Daoy (cell line): ENCODE results near the gene ABHD17C. TPM values are rescaled to one million over a fixed set of nuclear protein-coding genes. Genes with fewer than 3 reads are reported as not detected.
A peak's percentile ranks its signal among the peaks of the same experiment; 100 is the strongest.

ENCODE experiments used
- DNase-seq: peaks from one replicate; pipeline ENCODE4 v3.0.0-alpha.2; 2015; ENCODE audit warnings: low read depth
- total RNA-seq: library from RNA; depleted of rRNA; stranded (reverse); fragments of >200 nt; shearing (Covaris generic); gene quantifications from 2 replicates; pipeline ENCODE4 v1.2.3, GENCODE V29; 2014; rRNA removed

The ABHD17C gene
- total RNA-seq, 1 experiment from 2014 or later = 3.6 TPM

- no peak for DNase-seq
These were observed 92.2 kb downstream of the ABHD17C start for GRCh38 chr15:80787316-80787715.

DNA sequence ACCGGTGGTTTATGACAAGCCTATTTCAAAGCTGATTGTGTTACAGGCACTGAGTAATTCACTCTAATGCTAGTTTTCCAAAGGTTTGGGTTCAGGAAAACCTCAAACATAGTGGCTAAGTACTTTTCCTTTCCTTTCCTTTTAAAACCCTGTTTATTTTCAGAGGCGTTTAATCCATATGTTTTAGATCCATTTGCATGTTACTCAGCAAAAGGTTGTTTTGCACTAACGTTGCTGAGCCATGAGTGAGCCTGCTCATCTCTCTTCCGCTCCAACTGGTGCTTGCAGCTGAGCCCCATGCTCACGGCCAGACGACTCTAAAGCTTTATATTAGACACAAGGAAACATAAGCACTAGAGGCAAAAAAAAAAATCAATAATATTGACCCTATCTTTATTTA is 93.4 kb downstream of the ABHD17C start:
- DNase-seq = no peak

DNA sequence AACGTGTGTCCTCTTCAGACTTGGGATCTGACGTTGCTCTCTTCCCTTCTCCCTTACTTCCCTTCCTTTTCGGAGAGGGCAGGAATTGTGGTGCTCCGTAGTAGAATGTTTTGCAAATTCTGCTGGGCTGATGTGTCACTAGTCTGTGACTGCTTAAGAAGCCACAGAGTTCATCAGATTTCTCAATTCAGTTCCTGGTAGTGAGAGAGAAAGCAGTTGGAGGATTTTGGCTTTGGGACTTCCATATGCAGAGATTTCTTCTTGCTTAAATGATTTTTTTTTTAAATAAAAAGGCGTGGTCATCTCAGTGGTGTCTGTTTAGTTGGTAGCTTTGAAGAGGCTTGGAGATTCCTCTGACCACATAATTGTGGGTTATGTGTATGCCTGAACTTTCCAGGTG is 94.2 kb downstream of the ABHD17C start:
- no peak for DNase-seq

DNA sequence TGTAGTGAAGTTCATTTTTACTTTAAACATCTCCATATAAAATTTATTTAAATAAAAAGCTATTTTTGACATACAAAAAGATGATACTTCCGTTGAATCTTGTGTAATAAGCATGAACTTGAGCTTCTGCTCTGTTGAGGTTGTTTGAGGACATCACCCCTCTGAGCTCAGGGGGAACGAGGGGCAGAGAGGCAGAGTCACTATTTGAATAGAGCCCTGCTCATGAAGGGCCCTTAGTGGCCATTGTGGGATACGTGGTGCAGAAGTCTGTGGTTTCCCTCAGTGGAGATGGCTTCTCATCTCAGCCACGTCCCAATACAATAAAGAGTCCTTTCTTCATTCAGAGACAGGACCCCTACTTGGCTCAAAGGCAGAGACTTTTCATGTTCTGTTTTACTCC is 94.7 kb downstream of the ABHD17C start:
- DNase-seq = no peak

- no peak for DNase-seq
These were observed 95.1 kb downstream of the ABHD17C start for GRCh38 chr15:80790236-80790635.

GRCh38 chr15:80791004-80791403 is 95.9 kb downstream of the ABHD17C start:
- DNase-seq = no peak

GRCh38 chr15:80796407-80796806 is 101.3 kb downstream of the ABHD17C start:
- no peak for DNase-seq

- no peak for DNase-seq
These were observed 103.8 kb downstream of the ABHD17C start for GRCh38 chr15:80798911-80799310.

DNA sequence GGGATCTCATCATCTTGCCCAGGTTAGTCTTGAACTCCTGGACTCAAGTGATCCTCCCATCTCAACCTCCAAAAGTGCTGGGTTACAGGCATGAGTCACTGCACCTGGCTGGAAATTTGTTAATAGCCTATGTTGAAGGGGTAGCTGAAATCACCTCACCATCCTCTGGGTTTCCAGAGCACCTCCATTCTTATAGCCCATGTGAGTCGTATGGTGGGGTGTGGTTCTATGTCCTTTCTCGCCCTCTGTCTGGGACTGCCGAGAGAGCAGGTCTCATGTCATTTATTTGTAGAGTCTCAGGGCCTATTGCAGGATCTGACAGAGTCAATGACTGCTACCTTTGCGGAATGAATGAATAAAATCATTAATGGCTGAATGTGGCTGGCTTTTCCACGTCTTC is 105.0 kb downstream of the ABHD17C start:
- DNase-seq = no peak

- DNase-seq = peak; percentile 81
These were observed 107.0 kb downstream of the ABHD17C start for GRCh38 chr15:80801891-80802680.

DNA sequence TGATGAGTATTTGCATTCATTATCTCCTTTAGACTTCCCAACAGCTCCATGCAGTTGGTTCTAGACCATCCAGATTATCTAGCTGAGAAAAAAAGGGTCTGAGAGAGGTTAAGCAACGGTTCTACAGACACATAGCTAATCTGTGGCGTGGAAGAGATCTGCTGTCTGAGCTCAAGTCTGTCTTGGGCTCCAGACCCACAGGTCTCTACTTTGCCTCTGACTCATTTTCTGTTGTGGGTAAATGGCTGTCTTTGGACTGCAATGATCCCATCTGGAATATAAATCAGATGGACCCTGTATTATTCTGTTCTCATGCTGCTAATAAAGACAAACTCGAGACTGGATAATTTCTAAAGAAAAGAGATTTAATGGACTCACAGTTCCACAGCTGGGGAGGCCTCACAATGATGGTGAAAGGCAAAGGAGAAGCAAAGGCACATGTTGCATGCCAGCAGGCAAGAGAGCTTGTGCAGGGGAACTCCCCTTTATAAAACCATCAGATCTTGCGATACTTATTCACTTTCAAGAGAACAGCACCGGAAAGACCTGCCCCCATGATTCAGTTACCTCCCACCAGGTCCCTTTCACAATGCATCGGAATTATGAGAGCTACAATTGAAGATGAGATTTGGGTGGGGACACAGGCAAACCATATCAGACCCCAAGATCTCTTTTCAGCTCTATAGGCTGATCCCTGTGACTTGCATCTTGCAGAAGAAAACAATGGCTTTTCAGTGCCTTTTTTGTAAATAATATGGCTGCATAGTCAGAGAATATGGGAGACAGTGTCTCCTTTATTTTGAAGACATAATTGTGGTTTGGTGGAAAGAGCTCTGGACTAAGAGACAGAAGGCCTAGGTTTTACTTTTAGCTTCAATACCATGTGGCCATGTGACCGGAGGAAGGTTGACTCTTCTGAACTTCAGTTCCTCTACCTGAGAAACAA is 108.7 kb downstream of the ABHD17C start:
- no peak for DNase-seq

GRCh38 chr15:80804970-80805495 is 109.9 kb downstream of the ABHD17C start:
- no peak for DNase-seq

Other genes with a start within 250 kb of the ABHD17C start
- 2.7 and 5.1 TPM in 2 replicates for gene CEMIP, start 84.1 kb downstream of the ABHD17C start, total RNA-seq